Activated CD4-positive, alpha-beta T cell treated with anti-CD3 and anti-CD28 coated beads, Interleukin-2, Interleukin-6, amounts not matched to agents 100 ng/mL and 50 ng/mL, durations not matched to agents 16 hours and 8 hours (primary cell): Measurements from ENCODE around the gene JCHAIN.
"Not testable (repeated sequence)": the region's sequence is repeated elsewhere in the genome, so short reads cannot be mapped to it uniquely, and the experiment has no call there.

Source experiments
- DNase-seq: peaks from one replicate; pipeline ENCODE4 v3.0.0-alpha.2; 2020

JCHAIN gene

DNA sequence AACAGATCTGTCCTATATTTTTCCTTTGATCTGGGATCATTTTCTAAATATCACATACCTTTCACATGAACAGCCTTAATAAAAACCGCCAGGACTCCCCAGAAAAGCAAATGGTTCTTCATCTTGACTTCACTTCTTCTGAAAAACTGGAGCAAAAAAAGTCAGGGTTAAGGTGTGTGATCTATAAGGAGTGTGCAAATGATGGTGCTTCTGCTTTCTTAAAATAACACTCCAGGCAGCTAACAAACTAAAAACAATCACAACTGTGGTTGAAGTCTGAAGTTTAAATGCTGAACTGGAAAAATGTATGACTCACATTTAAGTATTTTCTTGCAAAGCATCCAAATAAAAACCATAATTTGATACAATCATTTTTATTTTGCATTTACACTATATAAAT is at the start of gene JCHAIN:
JCHAIN (minus strand) TSS at position 140 of the 400 bp plus-strand sequence; CDS start at position 122, 18 bp downstream.
- no peak for DNase-seq

DNA sequence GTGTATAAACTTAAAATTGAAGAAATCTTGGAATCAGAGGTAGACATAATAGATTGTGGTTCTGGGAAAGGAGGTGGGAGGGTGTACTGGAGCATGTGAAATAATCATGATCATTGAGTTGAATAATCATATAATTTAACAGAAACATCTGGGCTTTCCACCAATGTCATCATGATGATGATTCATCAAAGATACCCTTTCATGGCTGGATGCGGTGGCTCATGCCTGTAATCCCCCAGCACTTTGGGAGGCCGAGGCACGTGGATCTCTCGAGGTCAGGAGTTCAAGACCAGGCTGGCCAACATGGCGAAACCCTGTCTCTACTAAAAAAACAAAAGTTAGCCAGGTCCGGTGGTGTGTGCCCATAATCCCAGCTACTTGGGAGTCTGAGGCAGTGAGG is 48.8 kb upstream of the JCHAIN start:
- no peak for DNase-seq

DNA sequence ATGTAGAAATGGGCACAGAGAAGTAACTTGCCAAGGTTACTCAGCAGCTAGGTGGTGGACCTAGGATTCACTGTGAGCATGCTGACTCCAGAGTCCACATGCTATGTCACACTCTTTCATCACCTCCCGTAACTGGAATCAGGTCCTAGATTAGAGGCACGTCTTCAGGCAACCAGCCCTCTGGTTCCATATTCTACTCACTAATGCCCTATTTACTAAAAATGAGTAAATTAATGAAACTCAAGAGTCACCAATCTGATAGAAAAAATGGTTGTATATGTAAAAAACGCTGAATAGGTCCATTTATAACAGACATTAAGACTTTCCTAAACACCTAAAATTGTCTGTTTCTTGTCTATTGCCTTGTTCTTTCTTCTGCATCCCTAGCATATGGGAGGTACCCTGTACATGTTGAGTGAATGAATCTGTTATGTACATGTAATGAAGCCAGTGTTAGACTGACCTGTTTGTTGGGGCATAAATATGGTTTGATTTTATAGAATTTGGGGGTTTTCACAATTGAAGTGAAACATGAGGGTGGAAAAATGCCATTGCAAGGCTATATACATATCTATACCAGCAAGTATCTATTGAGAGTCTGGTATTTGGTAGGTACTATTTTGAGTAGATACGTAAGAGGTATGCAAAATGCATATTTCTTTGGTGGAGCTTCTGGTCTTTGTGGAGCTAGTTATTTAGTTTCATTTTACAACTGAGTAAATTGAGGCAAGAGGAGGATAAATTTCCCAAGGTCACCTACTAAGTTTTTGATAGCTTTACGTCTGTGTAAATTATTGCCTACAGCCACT is 48.0 kb upstream of the JCHAIN start:
- no peak for DNase-seq

DNA sequence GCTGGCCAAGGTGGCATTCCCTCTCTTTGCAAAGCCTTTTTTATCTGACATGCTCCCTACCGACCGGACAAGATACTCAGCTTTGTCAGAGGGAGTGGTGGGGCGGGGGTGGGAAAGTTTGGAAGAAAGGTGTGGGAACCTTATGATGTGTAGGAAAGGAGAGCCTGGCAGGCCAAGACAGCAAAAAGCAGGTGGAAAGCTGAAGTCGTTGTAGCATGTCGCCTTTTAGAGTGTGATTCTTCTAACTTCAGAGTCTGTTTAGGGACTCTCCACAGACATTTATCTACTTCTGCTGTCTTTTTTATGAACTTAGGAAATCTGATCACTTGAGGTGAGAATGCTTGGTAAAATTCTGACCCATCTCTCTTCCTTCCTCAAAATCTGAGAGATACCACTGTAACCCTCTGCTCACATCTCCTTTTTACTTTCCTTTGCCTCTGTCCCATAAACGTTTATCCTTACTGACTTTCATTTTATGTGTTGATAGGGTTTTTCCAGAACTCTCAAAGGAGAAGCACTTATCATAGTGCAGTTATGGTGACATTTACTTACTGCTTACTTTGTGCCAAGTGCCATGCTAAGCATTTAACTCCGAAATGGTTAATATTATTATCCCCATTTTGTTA is 47.3 kb upstream of the JCHAIN start:
- DNase-seq: no peak

DNA sequence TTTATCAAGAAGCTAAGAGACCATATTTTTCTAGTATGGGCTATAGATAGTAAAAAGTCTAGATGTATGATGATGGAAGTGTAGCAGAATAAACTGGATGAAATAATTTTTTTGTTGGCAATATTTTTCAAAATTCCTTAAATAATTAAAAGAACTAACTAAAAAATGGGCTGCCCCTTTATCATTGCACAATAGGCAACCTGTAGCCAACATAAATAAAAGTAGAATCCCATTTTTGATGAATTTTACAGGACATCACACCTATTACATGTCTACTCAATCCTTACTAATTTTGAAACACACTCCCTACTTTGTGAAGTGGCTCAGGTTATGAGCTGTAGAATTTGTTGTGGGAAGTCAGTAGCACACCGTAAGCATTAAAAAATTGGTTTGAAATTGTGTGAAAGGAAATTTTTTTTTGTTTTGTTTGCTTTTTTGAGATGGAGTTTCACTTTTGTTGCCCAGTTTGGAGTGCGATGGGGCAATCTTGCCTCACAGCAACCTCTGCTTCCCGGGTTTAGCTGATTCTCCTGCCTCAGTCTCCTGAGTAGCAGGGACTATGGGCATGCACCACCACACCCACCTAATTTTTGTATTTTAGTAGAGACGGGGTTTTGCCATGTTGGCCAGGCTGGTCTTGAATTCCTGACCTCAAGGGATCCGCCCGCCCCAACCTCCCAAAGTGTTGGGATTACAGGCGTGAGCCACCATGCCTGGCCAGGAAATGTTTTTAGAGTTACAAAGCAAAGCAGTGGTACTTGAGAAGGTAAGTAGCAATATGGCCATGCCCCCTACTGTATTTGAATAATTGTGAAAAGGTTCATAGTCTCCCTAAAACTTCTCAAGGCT is 46.5 kb upstream of the JCHAIN start:
- no peak for DNase-seq

DNA sequence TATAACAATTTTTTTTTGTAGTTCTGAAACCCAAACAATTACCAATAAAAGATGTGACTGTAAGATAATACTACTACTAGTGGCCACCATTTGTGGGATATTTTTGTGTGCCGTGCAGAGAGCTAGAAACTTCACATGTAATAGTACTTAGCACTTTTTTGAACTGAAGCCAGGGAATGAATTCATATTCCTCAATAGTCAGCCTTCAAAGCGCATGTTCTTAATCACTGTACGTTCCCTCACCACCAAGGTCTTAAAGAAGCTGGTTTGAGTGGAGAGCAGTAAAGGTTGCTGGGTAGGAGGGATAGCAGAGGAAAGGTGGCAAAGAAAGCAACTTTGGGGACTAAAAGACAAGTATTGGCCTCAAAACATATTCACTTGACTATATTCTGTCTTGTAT is 45.8 kb upstream of the JCHAIN start:
- DNase-seq: no peak

DNA sequence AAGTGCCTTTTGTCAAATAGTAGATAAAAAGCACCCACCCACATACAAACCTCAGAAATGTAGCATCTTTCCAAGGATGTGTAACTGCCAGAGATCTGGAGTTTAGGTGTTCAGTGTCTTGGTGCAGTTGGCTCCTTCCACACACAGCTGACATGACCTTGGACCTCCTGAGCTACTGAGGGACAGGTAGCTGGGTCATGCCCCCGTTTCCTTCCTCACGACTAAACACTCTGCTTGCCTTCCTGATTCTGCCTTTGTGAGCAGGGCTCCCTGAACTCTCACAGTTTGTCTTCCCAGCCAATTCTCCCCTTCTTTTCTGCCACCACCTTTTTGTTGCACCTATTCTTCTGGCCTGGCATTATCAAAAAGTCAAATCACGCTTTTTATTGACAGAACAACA is 45.3 kb upstream of the JCHAIN start:
- no peak for DNase-seq

DNA sequence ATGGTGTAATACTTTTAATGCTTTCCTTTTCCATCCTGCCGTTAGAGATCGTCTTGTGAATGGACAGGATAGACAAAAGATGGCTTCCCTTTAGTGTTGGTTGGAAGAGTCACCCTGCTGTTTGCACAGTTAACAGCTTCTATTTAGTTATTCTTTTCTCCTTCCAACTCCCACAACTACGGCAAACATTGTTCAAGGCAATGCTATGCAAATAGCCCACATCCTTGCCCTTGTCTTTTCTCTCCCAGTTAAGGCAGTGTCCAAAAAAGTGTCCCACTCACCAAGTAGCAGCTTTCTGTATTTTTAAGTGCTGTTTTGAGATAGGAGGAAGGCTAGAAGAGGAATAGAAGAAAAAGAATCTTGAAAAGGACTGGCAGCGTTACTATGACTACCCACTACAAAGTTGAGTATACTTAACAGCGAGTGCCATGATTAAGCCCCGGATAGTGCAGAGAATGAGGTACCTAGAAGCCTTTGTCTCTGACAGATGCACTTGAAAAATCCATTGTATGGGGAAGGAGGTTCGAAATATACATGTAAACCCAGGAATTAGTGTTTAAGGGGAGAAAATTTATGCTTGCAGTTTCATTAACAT is 43.4 kb upstream of the JCHAIN start:
- no peak for DNase-seq

DNA sequence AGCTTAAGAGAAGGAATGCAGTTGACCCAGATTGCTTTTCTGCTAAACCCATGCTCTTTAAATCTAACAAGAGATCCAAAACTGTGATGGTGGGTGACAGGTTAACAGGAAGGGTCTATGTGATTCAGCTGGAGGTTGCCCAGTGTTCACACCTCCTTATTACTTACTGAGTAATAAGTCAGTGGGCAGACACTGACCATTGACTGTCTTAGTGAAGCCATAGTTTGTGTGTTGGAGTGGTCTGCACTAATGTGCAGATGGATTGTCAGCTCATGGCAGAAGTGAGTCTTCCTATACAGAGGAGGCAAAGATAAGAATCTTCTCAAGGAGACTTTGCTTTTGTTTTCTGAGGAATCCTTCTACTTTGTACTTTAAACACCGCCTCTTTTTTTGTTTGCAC is 40.2 kb upstream of the JCHAIN start:
- DNase-seq: no peak

DNA sequence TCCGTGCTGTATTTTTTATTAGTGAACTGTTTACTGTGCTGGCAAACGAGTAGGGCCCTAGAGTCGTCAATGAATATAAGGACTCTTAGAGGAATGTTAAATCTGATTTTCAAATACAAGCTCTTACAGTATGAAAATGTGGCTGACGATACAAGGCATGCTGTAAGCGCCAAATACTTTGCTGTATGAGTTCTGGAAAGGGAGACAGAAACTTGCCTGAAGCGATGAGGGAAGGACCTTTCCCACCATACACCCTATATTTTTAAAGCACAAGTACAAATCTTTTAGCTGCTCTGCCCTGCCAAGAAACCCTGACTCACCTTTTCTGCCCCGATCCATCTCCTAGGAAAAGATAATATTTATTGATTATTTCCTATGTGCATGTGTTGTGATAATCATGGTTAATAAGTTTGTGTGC is 39.7 kb upstream of the JCHAIN start:
- no peak for DNase-seq

DNA sequence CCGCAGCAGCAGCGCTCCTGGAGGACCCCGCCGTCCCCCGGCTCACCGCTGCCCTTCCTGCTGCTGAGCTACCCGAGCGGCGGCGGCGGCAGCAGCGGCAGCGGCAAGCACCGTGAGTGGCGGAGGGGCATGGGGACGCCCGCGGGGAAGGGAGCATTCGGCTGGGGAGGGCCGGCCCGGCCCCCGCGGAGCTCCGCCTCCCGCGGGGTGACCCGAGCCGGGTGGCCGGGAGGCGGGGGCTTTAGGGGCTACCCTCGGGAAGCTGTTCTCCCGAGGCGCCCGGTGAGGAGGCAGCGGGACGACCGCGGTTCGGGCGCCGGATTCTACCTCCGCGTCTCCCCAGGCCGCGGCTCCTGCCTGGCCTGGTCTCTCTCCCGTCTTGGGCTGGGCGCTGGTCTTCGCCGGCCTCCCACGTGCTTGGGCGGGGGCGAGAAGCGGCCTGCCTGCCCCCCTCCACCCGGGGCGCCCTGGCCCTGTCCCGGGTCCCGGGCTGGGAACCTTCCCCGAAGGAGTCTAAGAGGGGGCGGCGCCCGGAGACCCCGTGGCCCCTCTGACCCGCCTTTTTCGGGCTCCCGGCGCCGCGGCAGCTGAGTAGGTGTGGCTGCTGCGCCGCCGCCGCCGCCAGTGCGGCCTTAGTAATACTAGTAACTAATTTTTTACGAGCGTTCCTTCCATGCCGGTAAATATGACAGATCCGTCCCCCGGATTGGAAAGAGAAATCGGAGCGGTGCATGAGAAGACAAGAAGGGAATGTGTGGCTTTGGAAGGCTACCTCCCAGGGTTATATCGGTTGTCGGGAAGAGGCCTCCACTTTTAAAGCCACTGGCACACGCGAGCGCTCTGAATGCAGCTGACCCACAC is 39.1 kb upstream of the JCHAIN start:
- DNase-seq: peak; percentile 80

DNA sequence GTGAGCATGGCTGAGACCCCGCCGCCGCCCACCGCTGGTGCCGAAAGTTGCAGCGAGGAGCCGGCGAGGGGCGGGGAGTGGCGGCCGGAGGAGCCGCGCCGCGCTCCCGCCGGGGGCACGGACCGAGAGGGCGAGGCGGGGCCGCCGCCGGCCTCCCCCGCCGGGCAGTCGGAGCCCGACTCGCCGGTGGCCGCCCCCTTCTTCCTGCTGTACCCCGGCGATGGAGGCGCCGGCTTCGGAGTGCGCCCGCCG is 38.5 kb upstream of the JCHAIN start:
- no peak for DNase-seq

DNA sequence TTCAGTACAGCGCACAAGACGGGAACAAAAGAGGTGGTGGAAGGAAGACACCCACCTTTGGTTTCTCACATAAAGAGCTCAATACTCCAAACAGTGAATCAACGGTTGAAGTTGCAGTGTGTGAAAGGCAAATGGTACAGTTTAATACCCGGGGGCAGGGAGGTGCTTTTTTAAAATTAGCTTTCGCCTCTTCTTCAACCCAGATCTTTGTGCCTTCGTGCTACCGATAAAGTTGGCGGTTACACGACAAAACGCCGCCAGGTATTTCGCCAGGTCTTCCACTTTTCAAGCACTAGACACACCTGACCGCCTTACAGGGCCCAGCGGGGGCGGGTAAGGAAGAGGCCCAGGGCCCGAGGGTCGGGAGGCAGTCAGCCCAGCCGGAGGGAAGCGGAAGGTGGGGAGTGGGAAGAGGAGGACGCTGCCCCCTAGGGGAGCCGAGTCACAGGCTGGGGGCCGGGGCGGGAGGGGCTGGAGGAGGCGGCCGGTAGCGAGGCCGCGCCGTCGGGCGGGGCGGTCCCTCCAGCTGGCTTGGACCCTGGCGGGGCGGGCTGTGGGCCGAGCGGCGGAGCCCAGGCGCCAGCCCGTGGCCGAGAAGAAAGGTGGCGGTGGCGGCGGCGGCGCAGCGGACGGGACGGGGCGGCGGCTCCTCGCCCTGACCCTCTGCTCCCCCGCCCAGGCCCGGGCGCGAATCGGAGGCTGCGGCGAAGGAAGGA is 38.1 kb upstream of the JCHAIN start:
- peak; percentile 66 for DNase-seq

DNA sequence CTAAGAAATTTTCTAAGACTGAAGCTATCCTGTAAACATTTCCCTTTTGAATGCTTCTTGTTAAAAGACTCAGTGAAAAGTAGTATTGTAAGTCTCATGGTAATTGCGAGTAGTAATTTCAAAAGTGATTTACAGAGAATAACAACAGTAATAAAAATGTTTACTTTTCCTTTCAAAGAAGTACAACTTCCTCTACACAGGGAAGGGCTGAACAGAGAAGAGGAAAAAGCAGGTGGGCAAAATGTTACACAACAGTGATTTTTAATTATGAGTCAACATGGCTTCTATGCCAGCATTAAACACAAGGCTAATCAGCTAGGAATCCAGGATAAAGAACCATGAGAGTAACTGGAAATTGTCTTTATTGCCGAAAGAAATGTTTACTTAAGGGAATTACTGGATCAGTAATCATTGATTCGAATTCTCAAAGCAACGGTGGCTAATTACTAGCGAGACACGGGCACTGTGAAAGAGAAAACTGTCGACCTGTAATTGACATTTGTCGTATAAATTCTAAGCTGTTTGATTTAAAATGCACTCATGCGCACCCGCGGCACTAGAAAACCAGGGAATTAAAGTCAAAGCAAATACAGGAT is 37.4 kb upstream of the JCHAIN start:
- peak; percentile 13 for DNase-seq

DNA sequence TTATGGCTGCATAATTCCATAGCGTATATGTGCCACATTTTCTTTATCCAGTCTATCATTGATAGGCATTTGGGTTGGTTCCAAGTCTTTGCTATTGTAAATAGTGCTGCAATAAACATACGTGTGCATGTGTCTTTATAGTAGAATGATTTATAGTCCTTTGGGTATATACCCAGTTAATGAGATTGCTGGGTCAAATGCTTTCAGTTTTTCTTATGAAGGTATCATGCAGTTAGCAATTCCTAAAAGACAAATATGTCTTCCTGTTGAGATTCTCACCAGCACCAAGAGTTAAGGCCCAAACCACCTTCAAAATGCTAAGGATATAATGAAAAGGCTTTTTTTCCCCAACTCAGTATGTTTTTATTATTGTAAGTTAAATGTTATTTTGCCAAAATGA is 36.3 kb upstream of the JCHAIN start:
- DNase-seq: not testable (repeated sequence)

DNA sequence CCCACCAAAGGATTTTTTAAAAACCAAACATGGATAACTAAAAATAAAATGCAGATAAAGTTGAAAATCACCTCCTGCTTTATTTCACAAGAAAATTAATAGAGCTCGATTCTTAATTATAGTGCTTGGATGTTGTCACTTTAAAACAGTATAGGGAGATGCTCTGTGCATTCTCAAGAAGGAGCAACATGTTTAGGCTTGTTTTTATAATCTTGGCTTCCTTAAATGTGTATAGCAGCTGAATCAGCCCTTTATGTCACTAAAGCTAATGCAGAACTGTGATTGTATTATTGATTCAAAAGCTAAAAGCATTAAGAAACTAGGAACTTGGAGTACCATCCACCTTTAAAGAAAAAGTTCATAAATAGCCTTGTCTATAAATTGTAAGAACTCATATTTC is 35.0 kb upstream of the JCHAIN start:
- no peak for DNase-seq

DNA sequence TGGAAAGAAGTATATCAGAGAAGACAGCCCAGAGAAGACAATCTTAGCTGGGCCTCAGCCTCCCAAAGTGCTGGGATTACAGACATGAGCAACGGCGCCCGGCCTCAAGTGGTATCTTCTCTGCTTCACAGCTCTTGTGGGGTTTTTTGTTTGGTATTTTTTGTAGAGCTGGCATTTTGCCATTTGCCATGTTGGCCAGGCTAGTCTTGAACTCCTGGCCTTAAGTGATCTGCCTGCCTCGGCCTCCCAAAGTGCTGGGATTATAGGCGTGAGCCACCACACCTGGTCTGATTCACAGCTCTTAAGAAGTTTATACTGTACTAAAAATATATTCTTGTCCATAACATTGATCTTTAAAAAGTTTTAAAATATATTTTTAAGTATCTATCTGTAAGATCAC is 34.4 kb upstream of the JCHAIN start:
- DNase-seq: no peak

DNA sequence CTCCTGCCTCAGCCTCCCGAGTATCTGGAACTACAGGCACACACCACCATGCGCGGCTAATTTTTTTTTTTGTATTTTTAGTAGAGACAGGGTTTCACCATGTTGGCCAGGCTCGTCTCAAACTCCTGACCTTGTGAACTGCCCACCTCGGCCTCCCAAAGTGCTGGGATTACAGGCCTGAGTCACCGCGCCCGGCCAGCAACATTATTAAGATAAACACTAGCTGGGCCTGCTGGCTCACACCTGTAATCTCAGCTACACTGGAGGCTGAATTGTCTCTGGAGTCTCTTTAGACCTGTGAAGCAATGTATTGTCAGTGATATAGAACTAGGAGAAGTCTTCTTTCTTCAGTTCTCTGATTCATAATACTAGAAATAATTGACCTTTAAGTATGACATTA is 32.1 kb upstream of the JCHAIN start:
- not testable (repeated sequence) for DNase-seq

DNA sequence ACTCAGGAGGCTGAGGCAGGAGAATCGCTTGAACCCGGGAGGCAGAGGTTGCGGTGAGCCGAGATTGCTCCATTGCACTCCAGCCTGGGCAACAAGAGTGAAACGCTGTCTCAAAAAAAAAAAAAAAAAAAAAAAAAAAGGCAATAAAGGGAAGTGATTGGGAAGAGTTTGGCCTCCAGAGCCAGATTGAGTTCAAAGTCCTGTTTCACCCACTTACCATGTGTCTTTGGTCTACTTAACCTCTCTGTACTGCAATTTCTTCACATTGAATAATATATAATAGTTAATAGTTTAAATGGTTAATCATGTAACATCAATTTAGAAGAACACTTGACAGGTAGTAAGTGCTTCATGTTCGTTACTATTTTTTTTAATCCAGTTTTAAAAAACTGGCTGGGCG is 28.3 kb upstream of the JCHAIN start:
- not testable (repeated sequence) for DNase-seq

DNA sequence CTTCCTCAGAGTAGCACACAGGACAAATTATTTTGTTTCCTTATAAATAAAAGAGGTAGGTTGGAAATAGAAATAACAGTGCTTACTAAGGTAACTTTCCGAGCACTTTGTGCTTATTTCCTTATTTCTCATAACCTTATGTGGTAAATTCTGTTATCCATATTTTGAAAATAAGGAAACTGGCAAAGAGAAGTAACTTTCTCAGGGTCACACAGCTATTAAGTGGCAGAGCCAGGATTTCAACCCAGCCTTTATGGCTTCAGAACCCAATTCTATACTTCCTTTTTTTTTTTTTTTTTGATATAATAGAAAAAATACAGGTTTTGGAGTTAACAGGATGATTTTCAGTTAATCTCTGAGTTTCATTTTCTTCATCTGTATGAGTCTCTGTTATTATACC is 25.4 kb upstream of the JCHAIN start:
- no peak for DNase-seq

DNA sequence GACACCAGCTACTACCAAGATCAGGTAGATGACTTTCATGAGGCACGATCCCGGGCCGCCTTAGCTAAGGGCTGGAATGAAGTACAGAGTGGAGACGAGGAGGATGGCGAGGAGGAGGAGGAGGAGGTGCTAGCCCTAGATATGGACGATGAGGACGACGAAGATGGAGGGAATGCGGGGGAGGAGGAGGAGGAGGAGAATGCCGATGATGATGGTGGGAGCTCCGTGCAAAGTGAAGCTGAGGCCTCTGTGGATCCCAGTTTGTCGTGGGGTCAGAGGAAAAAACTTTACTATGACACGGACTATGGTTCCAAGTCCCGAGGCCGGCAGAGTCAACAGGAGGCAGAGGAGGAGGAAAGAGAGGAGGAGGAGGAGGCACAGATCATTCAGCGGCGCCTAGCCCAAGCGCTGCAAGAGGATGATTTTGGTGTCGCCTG is 22.5 kb upstream of the JCHAIN start:
- DNase-seq: no peak
